Fibroblast of skin of left quadriceps (primary cell): ENCODE data around the gene CHST15.
"Not testable (repeated sequence)": the region's sequence is repeated elsewhere in the genome, so short reads cannot be mapped to it uniquely, and the experiment has no call there.

ENCODE experiments used
- DNase-seq, 2 experiments: peaks; one replicate each; pipeline ENCODE4 v3.0.0-alpha.2; 2013; ENCODE audit warnings: low read depth in 2 of 2

The CHST15 gene

DNA sequence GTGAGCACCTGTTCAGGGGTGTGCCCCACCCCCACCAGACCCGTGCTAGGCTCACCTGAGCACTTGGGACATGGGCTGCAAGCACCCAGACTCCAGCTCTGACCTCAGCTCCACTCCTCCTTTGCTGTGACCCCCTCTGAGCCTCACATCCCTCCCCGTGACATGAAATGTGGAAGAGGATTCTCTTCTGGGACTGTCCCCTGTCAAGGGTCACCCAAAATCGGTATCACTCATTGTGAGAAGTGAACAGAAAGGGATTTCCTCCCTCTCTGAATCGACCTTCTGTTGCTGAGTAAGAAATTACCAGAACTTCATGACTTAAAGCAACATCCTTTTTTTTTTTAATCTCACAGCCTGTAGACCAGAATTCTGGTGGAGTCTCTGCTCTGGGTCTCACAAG is 6.2 kb upstream of the CHST15 start:
- no peak for DNase-seq

- no peak for DNase-seq
Observed at GRCh38 chr10:124098575-124098974, 5.2 kb upstream of the CHST15 start.

DNA sequence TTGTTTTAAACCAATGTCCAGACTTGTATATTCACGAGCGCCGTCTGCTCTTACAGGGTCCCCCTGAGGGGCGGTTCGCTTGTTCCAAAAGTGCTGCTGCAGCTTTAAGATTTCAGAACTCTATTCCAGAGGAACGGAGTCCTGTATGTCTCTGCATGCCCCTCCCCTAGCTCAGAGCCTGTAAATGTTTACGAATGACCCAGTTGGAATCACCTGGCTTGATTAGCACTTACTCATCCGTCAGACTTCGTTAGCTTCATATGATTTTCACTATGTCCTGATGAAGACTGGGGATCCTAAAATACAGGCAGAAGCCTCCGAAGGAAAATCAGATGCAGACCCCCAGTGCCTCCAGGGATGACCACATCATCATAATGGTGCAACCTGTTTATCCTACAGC is 4.5 kb upstream of the CHST15 start:
- no peak for DNase-seq

- DNase-seq, result no peak
Observed at GRCh38 chr10:124096494-124096893, 3.1 kb upstream of the CHST15 start.

- not testable (repeated sequence) for DNase-seq
Observed at GRCh38 chr10:124095801-124096200, 2.4 kb upstream of the CHST15 start.

- no peak for DNase-seq
Observed at GRCh38 chr10:124095096-124095495, 1.7 kb upstream of the CHST15 start.

- DNase-seq, result no peak
Observed at GRCh38 chr10:124094419-124094785, 1.0 kb upstream of the CHST15 start.

DNA sequence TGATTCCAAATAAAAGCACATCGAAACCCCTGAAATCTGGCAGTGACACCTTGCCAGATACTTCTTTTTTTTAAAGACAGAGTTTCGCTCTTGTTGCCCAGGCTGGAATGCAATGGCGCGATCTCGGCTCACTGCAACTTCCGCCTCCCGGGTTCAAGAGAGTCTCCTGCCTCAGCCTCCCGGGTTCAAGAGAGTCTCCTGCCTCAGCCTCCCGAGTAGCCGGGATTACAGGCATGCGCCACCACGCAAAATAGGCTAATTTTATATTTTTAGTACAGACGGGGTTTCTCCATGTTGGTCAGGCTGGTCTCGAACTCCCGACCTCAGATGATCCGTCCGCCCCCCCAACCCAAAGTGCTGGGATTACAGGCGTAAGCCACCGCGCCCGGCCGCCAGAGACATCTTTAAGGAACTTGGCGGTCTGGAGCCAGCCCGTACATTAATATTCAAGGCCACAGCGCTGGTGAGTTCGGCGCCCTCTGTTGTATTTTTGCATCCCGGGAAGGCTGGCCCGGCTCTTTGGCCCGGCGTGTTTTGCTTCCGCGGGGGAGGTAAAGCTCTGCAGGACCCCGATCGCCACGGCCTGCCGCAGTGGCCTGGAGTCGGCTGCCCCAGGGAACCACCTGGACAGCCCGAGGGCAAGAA is 498 bp upstream of the CHST15 start:
- not testable (repeated sequence) for DNase-seq

DNA sequence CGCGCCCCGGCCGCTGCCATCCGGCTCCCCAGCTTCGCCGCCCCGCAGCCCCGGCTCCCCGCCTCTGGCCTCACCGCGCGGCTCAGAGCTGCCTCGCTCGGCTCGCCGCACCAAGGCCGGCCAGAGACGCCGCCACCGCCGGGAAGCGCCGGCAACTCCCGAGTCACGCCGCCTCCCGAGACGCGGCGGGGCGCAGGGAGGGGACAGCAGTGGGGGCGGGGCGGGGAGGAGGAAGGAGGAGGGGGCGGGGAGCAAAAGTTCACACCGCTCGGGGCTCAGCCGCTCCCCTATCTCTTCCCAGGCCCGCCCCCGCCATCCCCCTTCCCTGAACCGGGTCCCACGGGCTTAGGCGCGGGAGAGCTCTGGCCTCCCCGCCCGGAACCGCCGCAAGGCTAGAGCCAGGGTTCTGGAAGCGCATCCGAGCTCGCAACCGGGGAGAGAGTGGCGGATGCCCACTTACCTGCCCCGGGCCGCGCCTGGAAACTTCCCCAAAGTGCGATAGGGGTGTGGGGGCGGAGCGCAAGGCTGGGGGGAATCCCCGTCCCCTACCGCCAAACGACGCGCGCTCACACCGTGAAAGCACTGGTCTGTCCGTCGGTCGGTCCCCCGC is 1.0 kb downstream of the CHST15 start:
- DNase-seq, result no peak

DNA sequence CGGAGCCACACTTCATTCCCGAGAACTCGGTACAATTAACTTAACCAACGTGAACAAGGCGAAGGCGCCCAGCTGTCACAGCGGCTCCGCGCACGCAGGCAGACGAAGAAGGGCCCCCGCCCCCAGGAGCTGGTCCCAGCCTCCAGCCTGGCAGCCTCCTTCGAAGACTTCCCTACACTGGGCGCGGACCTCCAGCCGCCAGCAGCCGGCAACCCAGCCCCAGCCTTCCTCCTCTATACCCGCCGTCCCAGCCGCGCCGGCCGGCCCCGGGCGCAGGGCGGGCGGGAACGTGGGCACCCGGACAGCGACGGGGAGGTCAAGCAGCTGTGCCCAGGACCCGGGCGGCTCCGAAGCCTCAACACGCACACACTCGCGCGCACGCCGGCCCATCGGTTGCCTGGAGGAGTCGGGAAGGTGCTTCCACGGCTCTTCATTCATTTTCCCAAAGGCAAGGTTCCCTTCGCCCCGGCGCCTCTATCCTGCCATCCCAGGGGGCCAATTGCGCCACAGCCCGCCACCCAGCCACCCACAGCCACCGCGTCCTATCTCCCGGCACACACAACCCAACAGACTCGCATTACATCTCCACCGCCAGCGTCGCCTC is 1.6 kb downstream of the CHST15 start:
- DNase-seq, result no peak

GRCh38 chr10:124090601-124091209 is 2.7 kb downstream of the CHST15 start:
- DNase-seq, result no peak

DNA sequence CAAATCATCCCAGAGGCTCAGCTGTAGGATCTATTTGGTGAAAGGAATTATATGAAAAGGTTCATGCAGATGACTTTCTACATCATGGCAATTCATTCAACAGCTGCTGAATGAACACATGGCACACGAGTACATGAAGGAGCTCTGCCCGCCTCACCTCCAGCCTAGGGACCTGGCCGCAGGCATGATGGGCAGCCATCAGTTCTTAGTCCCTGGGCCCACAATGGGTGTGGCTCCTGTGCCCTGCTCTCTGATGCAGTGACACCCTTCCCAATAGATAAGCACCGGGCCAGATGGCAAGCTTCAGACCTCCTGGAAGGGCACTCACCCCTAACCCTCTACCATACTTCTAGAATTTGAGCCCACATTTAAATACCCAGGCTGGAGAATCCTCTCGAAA is 3.5 kb downstream of the CHST15 start:
- DNase-seq, result no peak

DNA sequence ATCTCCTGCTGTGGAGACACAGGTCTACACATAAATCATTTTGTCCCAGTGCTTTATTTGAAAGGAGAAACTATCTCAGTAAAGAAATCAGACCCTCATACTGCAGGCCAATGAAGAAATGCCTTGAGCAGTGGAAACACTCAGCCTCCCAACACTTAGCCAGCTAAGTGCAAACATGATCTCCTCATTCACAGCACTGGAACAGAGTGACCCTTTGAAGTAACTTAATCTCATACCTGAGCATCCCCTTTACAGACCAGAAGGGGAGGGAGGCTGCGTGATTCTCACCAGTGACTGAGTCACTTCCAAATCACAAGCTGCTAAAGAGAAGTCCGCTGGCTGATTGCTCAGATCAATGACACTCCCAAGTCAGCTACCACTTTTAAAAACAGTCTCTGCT is 4.5 kb downstream of the CHST15 start:
- no peak for DNase-seq

GRCh38 chr10:124087672-124088634 is 5.4 kb downstream of the CHST15 start:
- no peak for DNase-seq

DNA sequence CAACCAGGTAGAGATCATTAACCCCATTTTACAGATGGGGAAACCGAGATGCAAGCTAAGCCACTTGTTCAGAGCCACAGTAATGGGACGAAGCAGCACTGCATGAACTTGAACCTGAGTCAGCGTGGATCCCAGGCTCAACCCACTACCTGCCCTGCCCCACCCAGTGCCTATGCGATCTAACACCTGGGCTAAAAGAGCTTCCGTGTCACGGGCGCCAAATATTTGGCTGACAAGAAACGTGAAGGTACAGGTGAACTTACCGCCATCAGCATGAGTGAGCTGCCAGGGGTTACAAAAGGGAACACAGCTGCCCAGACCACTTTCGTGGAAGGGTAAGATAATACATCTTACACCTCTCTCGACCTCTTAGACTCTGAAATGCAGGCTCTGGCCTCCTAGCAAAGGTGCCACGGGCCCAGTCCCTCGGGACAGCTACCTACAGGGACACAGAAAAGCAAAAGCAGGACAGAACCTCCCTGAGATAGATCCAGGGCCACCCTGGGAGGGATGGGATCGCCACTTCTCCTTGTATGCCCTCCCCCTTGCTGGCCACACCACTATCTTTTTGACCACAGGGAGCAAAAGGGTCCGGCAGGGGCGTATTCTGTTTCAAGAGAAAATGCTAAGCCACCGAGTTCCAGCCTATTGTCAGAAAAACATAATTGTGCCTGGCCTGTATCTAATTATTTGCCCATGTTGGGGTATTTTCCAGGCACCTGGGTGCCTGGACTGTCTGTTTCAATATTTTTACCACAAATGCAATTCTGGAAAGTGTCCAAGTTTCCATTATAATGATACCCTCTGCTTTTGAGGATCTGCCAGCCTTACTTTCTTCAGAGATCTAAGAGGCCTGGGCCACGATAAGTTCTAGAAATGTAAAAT is 6.4 kb downstream of the CHST15 start:
- no peak for DNase-seq

- DNase-seq, result no peak
Observed at GRCh38 chr10:124086097-124086710, 7.2 kb downstream of the CHST15 start.

DNA sequence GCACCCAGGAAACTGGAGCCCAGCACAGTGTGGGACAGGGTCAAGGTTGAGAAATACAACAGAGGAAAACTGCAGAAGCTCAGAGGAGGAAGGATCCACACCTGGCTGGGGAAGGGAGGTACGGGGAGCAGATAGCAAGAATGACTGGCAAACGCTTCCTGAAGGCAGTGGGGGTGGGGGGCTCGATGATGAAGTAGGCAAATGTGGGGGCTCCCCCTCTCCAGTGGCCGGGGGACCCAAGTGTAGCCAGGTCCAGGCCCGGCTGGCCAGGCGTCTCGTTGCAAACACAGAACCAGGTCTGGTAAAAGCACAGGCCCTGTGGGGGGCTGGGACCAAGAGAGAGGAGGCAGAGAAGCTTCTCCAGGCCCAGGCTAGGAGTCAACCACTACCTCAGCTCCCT is 7.7 kb downstream of the CHST15 start:
- DNase-seq, result no peak

GRCh38 chr10:124084708-124085107 is 8.7 kb downstream of the CHST15 start:
- DNase-seq, result no peak

GRCh38 chr10:124083740-124084397 is 9.5 kb downstream of the CHST15 start:
- DNase-seq, result no peak
